ENCODE data around the gene CTDSPL2. TPM values are rescaled to one million over a fixed set of nuclear protein-coding genes. Genes with fewer than 3 reads are reported as not detected.

The CTDSPL2 gene
- total RNA-seq (10 to 100 TPM; 18.5 to 25.7 (median 22.8) TPM), polyA plus RNA-seq (4.8 TPM)
- long read RNA-seq, donor 1, full-length matches to known transcripts = 8 of 21 reads
- long read RNA-seq, donor 1, partial matches to known transcripts = 11 of 21 reads
- long read RNA-seq, donor 1, other reads (novel, unspliced or antisense) = 2 of 21 reads
- long read RNA-seq, donor 2, full-length matches to known transcripts = 5 of 10 reads
- long read RNA-seq, donor 2, partial matches to known transcripts = 5 of 10 reads
- long read RNA-seq, donor 2, other reads (novel, unspliced or antisense) = 0 of 10 reads
- long read RNA-seq, donor 3, full-length matches to known transcripts = 18 of 67 reads
- long read RNA-seq, donor 3, partial matches to known transcripts = 42 of 67 reads
- long read RNA-seq, donor 3, other reads (novel, unspliced or antisense) = 7 of 67 reads
- long read RNA-seq, donor 4, partial matches to known transcripts = 4 of 4 reads
- long read RNA-seq, donor 4, other reads (novel, unspliced or antisense) = 0 of 4 reads

- Histone ChIP-seq H3K4me1 (ENCODE audit: control insufficient read depth, insufficient read depth, low read length) (no peaks in the 10 kb centered on the region), H3K4me3 (ENCODE audit: low read length) (peak within 1 kb of the TSS; percentile 88), H3K27ac (ENCODE audit: low read length) (peak within 1 kb of the TSS; percentile 66), H3K9me3 (ENCODE audit: control insufficient read depth, low read length) (no peaks in the 10 kb centered on the region), H3K27me3 (ENCODE audit: control insufficient read depth, insufficient read depth) (no peaks in the 10 kb centered on the region)
- under 1% methylated on average over 53 of the region's 53 CpGs for WGBS
- DNase-seq = peak; percentile 99
- ATAC-seq = peak; percentile 99 to 100
- intact Hi-C loops (cut with DNase I) = no loop called here
Measured at GRCh38 chr15:44426975-44427755, at the start of gene CTDSPL2. TSS of gene CTDSPL2 (plus strand) at chr15:44427629. CDS start at chr15:44459015, 31,386 bp downstream.

- no peak overlapping the region for H3K4me3 ChIP-seq (ENCODE audit: low read length)
- ATAC-seq = no peak
- intact Hi-C loops (cut with DNase I) = no loop called here
Measured at GRCh38 chr15:44381236-44381635, 46.2 kb upstream of the CTDSPL2 start.

GRCh38 chr15:44385344-44385942 lies 42.0 kb upstream of the CTDSPL2 start:
- no peak overlapping the region for H3K27ac ChIP-seq (ENCODE audit: low read length)
- no peaks in the 10 kb centered on the region for H3K4me1 ChIP-seq (ENCODE audit: control insufficient read depth, insufficient read depth, low read length)
- H3K4me3 ChIP-seq (ENCODE audit: low read length) = no peak overlapping the region
- H3K9me3 ChIP-seq (ENCODE audit: control insufficient read depth, low read length) = no peaks in the 10 kb centered on the region
- ATAC-seq = no peak
- intact Hi-C loops (cut with DNase I) = no loop called here
- H3K27me3 ChIP-seq (ENCODE audit: control insufficient read depth, insufficient read depth) = no peaks in the 10 kb centered on the region
- DNase-seq = no peak
- WGBS = 28% methylated on average over 1 of the region's 1 CpG

More at GRCh38 chr15:44381236-44381635, 46.2 kb upstream of the CTDSPL2 start:
- Histone ChIP-seq H3K27ac (ENCODE audit: low read length) (no peak overlapping the region), H3K9me3 (ENCODE audit: control insufficient read depth, low read length) (no peaks in the 10 kb centered on the region), H3K27me3 (ENCODE audit: control insufficient read depth, insufficient read depth) (no peaks in the 10 kb centered on the region), H3K4me1 (ENCODE audit: control insufficient read depth, insufficient read depth, low read length) (no peaks in the 10 kb centered on the region)
- no peak for DNase-seq

- DNase-seq (no peak), ATAC-seq (no peak)
- 90% methylated on average over 3 of the region's 3 CpGs for WGBS
- H3K27me3 ChIP-seq (ENCODE audit: control insufficient read depth, insufficient read depth) = no peaks in the 10 kb centered on the region
- intact Hi-C loops (cut with DNase I) = no loop called here
- no peak overlapping the region for H3K27ac ChIP-seq (ENCODE audit: low read length)
- no peak overlapping the region for H3K4me3 ChIP-seq (ENCODE audit: low read length)
- H3K4me1 ChIP-seq (ENCODE audit: control insufficient read depth, insufficient read depth, low read length) = no peaks in the 10 kb centered on the region
- H3K9me3 ChIP-seq (ENCODE audit: control insufficient read depth, low read length) = no peaks in the 10 kb centered on the region
Measured at GRCh38 chr15:44394062-44394461, 33.4 kb upstream of the CTDSPL2 start.

- Histone ChIP-seq H3K9me3 (ENCODE audit: control insufficient read depth, low read length) (no peaks in the 10 kb centered on the region), H3K27me3 (ENCODE audit: control insufficient read depth, insufficient read depth) (no peaks in the 10 kb centered on the region), H3K4me3 (ENCODE audit: low read length) (no peak overlapping the region), H3K27ac (ENCODE audit: low read length) (no peak overlapping the region), H3K4me1 (ENCODE audit: control insufficient read depth, insufficient read depth, low read length) (no peaks in the 10 kb centered on the region)
- DNase-seq (no peak), ATAC-seq (no peak)
- intact Hi-C loops (cut with DNase I) = no loop called here
- WGBS = 81% methylated on average over 1 of the region's 1 CpG
Measured at GRCh38 chr15:44394562-44394961, 32.9 kb upstream of the CTDSPL2 start.

GRCh38 chr15:44397869-44398268 lies 29.6 kb upstream of the CTDSPL2 start:
- Histone ChIP-seq H3K27ac (ENCODE audit: low read length) (no peak overlapping the region), H3K4me1 (ENCODE audit: control insufficient read depth, insufficient read depth, low read length) (no peaks in the 10 kb centered on the region), H3K27me3 (ENCODE audit: control insufficient read depth, insufficient read depth) (no peaks in the 10 kb centered on the region), H3K9me3 (ENCODE audit: control insufficient read depth, low read length) (no peaks in the 10 kb centered on the region), H3K4me3 (ENCODE audit: low read length) (no peak overlapping the region)
- DNase-seq (no peak), ATAC-seq (no peak)
- intact Hi-C loops (cut with DNase I) = no loop called here
- WGBS = 80% methylated on average over 1 of the region's 1 CpG

- WGBS = 95% methylated on average over 3 of the region's 3 CpGs
- intact Hi-C loops (cut with DNase I) = no loop called here
Measured at GRCh38 chr15:44414001-44414400, 13.4 kb upstream of the CTDSPL2 start.

GRCh38 chr15:44427756-44428724 lies 611 bp downstream of the CTDSPL2 start:
- no peak for DNase-seq
- peak overlapping the region; percentile 66 for H3K27ac ChIP-seq (ENCODE audit: low read length)
- H3K4me3 ChIP-seq (ENCODE audit: low read length) = peak overlapping the region; percentile 88
- H3K9me3 ChIP-seq (ENCODE audit: control insufficient read depth, low read length) = no peaks in the 10 kb centered on the region
- peak; percentile 23 to 41 for ATAC-seq
- H3K27me3 ChIP-seq (ENCODE audit: control insufficient read depth, insufficient read depth) = no peaks in the 10 kb centered on the region
- intact Hi-C loops (cut with DNase I) = no loop called here
- WGBS = under 1% methylated on average over 27 of the region's 27 CpGs
- no peaks in the 10 kb centered on the region for H3K4me1 ChIP-seq (ENCODE audit: control insufficient read depth, insufficient read depth, low read length)

More at GRCh38 chr15:44414001-44414400, 13.4 kb upstream of the CTDSPL2 start:
- no peak overlapping the region for H3K27ac ChIP-seq (ENCODE audit: low read length)
- no peaks in the 10 kb centered on the region for H3K27me3 ChIP-seq (ENCODE audit: control insufficient read depth, insufficient read depth)
- no peaks in the 10 kb centered on the region for H3K4me1 ChIP-seq (ENCODE audit: control insufficient read depth, insufficient read depth, low read length)
- DNase-seq (no peak), ATAC-seq (no peak)
- H3K9me3 ChIP-seq (ENCODE audit: control insufficient read depth, low read length) = no peaks in the 10 kb centered on the region
- H3K4me3 ChIP-seq (ENCODE audit: low read length) = no peak overlapping the region

GRCh38 chr15:44435893-44436667 lies 8.7 kb downstream of the CTDSPL2 start:
- intact Hi-C loops (cut with DNase I) = no loop called here
- Histone ChIP-seq H3K4me1 (ENCODE audit: control insufficient read depth, insufficient read depth, low read length) (peaks cover under 1% of the 10 kb centered on the region), H3K27ac (ENCODE audit: low read length) (no peak overlapping the region), H3K4me3 (ENCODE audit: low read length) (no peak overlapping the region), H3K27me3 (ENCODE audit: control insufficient read depth, insufficient read depth) (no peaks in the 10 kb centered on the region), H3K9me3 (ENCODE audit: control insufficient read depth, low read length) (no peaks in the 10 kb centered on the region)
- no peak for DNase-seq
- 100% methylated on average over 2 of the region's 2 CpGs for WGBS
- no peak for ATAC-seq
